CD4-positive, alpha-beta T cell (primary cell): ENCODE measurements around the gene FN3KRP. TPM values are rescaled to one million over a fixed set of nuclear protein-coding genes. Genes with fewer than 3 reads are reported as not detected.

ENCODE experiments used
- ATAC-seq: fragments of 200-7000 bp; cut with Tn5 transposase; one replicate; pipeline ENCODE4 v1.10.0; 2022; ENCODE audit warnings: mild to moderate bottlenecking; ENCODE audit not compliant: poor library complexity
- CTCF ChIA-PET: fragments of 350-600 bp; sonication (Branson Sonifier 250); formaldehyde crosslinking; loops from one replicate; lab custom pipeline; 2021; ENCODE audit warnings: antibody characterized with exemption, inconsistent platforms; lab: Charles Lee
- POLR2A ChIA-PET: fragments of 350-600 bp; sonication (Branson Sonifier 250); formaldehyde crosslinking; loops from one replicate; lab custom pipeline; 2021; ENCODE audit warnings: antibody characterized with exemption, inconsistent platforms; lab: Charles Lee
- DNase-seq, 14 experiments: peaks; one replicate each; pipeline ENCODE4 v3.0.0-alpha.2; 2013 to 2020; ENCODE audit warnings: mixed read lengths in 2 of 14
- H3K27ac ChIP-seq, 2 donors: one replicate each; pipeline versions ENCODE4 v1.5.1 to v1.7.0; 2013; ENCODE audit warnings: low read length in 2 of 2, low read depth in 1 of 2, mild to moderate bottlenecking in 1 of 2
- H3K27me3 ChIP-seq, 2 experiments: 1 replicate in 1 of 2; 2 replicates in 1 of 2; pipeline versions ENCODE4 v1.6.1 to v1.7.0; 2013; ENCODE audit warnings: low read length in 2 of 2, control low read depth in 1 of 2, mild to moderate bottlenecking in 1 of 2, moderate library complexity in 1 of 2; ENCODE audit not compliant: insufficient read depth in 2 of 2, control insufficient read depth in 1 of 2
- H3K36me3 ChIP-seq: one replicate; pipeline ENCODE4 v1.6.1; 2013; ENCODE audit warnings: low read length, control low read depth; ENCODE audit not compliant: insufficient read depth
- H3K4me1 ChIP-seq: one replicate; pipeline ENCODE4 v1.6.1; 2013; ENCODE audit warnings: low read length, control low read depth; ENCODE audit not compliant: insufficient read depth
- H3K4me3 ChIP-seq: one replicate; pipeline ENCODE4 v1.5.1; 2013; ENCODE audit warnings: mild to moderate bottlenecking, low read length, moderate library complexity
- H3K9me3 ChIP-seq, 2 experiments: 1 replicate in 1 of 2; 2 replicates in 1 of 2; pipeline versions ENCODE4 v1.6.1 to v1.7.0; 2013; ENCODE audit warnings: low read length in 2 of 2, mild to moderate bottlenecking in 2 of 2, control low read depth in 1 of 2, moderate library complexity in 1 of 2; ENCODE audit not compliant: control insufficient read depth in 1 of 2, insufficient read depth in 1 of 2
- H3K27ac Mint-ChIP-seq: one replicate; pipeline ENCODE4 v1.8.0; 2020; ENCODE audit warnings: mixed read lengths
- H3K27me3 Mint-ChIP-seq: one replicate; pipeline ENCODE4 v1.8.0; 2021; ENCODE audit warnings: mixed read lengths
- H3K36me3 Mint-ChIP-seq: one replicate; pipeline ENCODE4 v1.8.0; 2021; ENCODE audit warnings: low read depth, mixed read lengths
- H3K4me1 Mint-ChIP-seq: one replicate; pipeline ENCODE4 v1.8.0; 2021; ENCODE audit warnings: low read depth, mixed read lengths
- H3K4me3 Mint-ChIP-seq: one replicate; pipeline ENCODE4 v1.8.0; 2020; ENCODE audit warnings: mild to moderate bottlenecking, mixed read lengths
- H3K9me3 Mint-ChIP-seq: one replicate; pipeline ENCODE4 v1.8.0; 2020; ENCODE audit warnings: mixed read lengths
- CTCF ChIP-seq: fragments of 200-600 bp; IDR thresholded peaks from one replicate; pipeline ENCODE4 v1.8.0; 2022; ENCODE audit warnings: antibody characterized with exemption, mild to moderate bottlenecking
- intact Hi-C, 2 experiments: fragments of 100-400 bp; cut with DNase I in 1 of 2; cut with micrococcal nuclease in 1 of 2; formaldehyde crosslinking; loops; one replicate each; pipeline versions ENCODE4 v1.15.1 to v1.9.0; 2023 to 2025; cut with DNase I, micrococcal nuclease
- total RNA-seq, 174 experiments: library from RNA in 2 of 174; stranded (reverse) in 2 of 174; gene quantifications; one replicate each; pipeline ENCODE4 v1.2.3 and lab custom pipeline; 2021 to 2026

Gene FN3KRP
- total RNA-seq, 2 experiments from 2014 or later, result 30.6 to 31.2 TPM

GRCh38 chr17:82702231-82702927 lies 14.1 kb upstream of the FN3KRP start:
- Mint-ChIP-seq H3K9me3 (no peaks in the 10 kb centered on the region), H3K27me3 (no peaks in the 10 kb centered on the region), H3K27ac (no peak overlapping the region), H3K36me3 (no peaks in the 10 kb centered on the region), H3K4me1 (peaks cover 10% of the 10 kb centered on the region), H3K4me3 (no peak overlapping the region)
- DNase-seq (peak in 1 of 14 experiments; percentile 11), ATAC-seq (no peak)
- H3K27ac ChIP-seq, result no peak overlapping the region
- TF ChIP-seq CTCF, result no peak
- no peaks in the 10 kb centered on the region for H3K36me3 ChIP-seq
- H3K27me3 ChIP-seq, result no peaks in the 10 kb centered on the region
- CTCF ChIA-PET, result no interaction called here
- intact Hi-C loops, result no loop called here
- POLR2A ChIA-PET, result no interaction called here
- H3K4me3 ChIP-seq, result no peak overlapping the region
- H3K9me3 ChIP-seq, result peaks cover 0 to 2% of the 10 kb centered on the region in 2 experiments
- peaks cover 11% of the 10 kb centered on the region for H3K4me1 ChIP-seq

GRCh38 chr17:82703036-82703745 lies 13.3 kb upstream of the FN3KRP start:
- Mint-ChIP-seq H3K27me3 (no peaks in the 10 kb centered on the region), H3K4me1 (peaks cover 10% of the 10 kb centered on the region), H3K4me3 (no peak overlapping the region), H3K9me3 (no peaks in the 10 kb centered on the region), H3K27ac (no peak overlapping the region), H3K36me3 (no peaks in the 10 kb centered on the region)
- POLR2A ChIA-PET, result no interaction called here
- TF ChIP-seq CTCF, result no peak
- Histone ChIP-seq H3K27ac (no peak overlapping the region), H3K36me3 (no peaks in the 10 kb centered on the region), H3K9me3 (no peaks in the 10 kb centered on the region), H3K27me3 (no peaks in the 10 kb centered on the region), H3K4me1 (peaks cover 7% of the 10 kb centered on the region), H3K4me3 (no peak overlapping the region)
- no peak for ATAC-seq
- intact Hi-C loops, result no loop called here
- DNase-seq, result peak in 1 of 14 experiments; percentile 22
- CTCF ChIA-PET, result no interaction called here

- POLR2A ChIA-PET, result no interaction called here
- Mint-ChIP-seq H3K27me3 (no peaks in the 10 kb centered on the region), H3K9me3 (no peaks in the 10 kb centered on the region), H3K4me3 (no peak overlapping the region), H3K36me3 (no peaks in the 10 kb centered on the region), H3K27ac (no peak overlapping the region), H3K4me1 (peaks cover 5% of the 10 kb centered on the region)
- no peak overlapping the region for H3K4me3 ChIP-seq
- intact Hi-C loops, result no loop called here
- no peaks in the 10 kb centered on the region for H3K9me3 ChIP-seq
- no peak for DNase-seq
- no peak overlapping the region for H3K27ac ChIP-seq
- H3K4me1 ChIP-seq, result peaks cover 4% of the 10 kb centered on the region
- H3K27me3 ChIP-seq, result no peaks in the 10 kb centered on the region
- CTCF ChIA-PET, result no interaction called here
- TF ChIP-seq CTCF, result no peak
- no peak for ATAC-seq
- no peaks in the 10 kb centered on the region for H3K36me3 ChIP-seq
These were observed 12.3 kb upstream of the FN3KRP start for GRCh38 chr17:82703935-82704865.
